DMS 273 (cell line): ENCODE results near the gene GAB2.
"Not testable (repeated sequence)": the region's sequence is repeated elsewhere in the genome, so short reads cannot be mapped to it uniquely, and the experiment has no call there.

Experiments
- DNase-seq: peaks from one replicate; lab custom pipeline; 2025; ENCODE audit not compliant: unreplicated experiment; lab: John Stamatoyannopoulos, UW

Gene GAB2

DNA sequence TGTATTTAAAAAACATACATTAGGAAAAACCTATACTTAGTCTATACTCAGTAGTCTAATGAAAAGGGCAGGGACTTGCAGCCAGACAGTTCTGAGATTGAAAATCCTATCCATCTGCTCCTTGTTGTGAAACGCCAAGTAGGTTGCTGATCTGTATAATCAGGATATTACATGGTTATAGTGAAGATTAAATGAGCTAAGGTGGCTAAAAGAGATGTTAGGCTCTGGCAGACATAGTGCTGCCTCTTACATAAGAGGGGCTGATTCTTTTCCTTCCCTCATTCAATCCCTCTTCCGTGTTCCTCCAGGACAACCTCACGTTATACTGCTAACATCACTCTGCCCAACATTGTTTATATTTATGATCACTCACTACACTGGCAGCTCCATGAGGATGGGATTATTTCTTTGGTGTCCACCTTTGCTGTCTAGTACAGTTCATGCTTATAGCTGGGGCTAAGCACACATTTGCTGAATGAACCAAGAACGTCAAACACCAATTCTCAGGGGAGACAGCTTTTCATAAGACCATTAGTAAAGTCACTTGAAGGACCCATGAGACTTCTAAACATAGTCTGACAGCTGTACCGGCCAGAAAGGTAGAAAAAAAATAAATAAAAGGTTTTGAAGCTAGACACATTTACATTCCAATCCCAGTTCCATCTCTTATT lies 46.3 kb downstream of the GAB2 start:
- DNase-seq: peak; percentile 24

DNA sequence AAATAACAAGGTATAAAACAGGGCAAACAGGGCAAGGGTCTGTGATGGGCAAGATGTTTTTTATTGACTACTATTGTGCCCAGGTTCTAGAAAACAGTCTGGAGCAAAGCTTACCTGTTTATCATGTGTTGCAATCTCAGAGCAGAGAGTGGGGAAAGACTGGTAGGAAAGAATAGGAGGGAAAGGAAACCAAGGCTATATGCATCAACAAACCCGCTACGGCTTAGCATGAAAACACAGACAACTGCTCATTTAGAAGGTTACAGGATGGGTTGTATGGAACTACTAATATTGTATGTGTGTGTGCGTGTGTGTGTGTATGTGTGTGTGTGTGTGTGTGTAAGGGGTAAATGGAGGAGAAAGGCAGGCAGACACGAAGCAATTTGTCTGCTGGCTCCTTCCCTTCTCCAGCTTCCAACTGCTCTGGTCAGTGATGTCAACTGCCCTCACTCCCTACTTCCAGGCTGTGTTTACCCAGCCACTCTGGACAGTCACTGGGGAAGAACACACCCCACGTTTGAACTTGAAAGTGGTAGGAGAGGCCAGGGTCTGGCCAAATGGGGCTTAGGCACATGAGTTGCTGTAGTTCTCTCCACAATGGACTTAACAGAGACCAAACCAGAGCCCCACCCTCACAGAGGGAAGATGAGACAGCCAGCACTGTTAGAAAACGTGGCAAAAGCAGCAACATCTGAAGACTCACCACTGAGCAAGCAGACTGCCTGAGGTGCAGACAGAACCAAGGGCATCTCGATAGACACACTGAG lies 47.0 kb downstream of the GAB2 start:
- peak; percentile 14 for DNase-seq

DNA sequence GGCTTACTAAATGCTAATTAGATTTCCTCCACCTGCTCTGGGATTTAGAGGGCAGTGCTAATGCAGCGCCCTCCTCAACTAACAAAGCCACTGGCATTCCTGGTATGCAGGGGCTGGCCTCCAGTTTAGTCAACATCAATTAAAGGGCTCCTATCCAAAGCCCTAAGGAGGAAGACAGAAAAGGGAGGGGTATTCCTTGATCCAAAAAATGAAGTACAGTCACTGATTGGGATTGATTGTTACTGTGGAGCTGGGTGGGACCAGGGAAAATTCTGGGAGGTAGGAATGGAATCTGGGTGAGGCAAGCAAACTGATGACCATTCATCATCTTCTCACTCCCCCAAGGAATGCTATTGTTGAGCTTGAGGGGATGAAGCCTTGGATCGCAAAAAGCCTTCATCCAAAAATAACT lies 52.2 kb downstream of the GAB2 start:
- no peak for DNase-seq

DNA sequence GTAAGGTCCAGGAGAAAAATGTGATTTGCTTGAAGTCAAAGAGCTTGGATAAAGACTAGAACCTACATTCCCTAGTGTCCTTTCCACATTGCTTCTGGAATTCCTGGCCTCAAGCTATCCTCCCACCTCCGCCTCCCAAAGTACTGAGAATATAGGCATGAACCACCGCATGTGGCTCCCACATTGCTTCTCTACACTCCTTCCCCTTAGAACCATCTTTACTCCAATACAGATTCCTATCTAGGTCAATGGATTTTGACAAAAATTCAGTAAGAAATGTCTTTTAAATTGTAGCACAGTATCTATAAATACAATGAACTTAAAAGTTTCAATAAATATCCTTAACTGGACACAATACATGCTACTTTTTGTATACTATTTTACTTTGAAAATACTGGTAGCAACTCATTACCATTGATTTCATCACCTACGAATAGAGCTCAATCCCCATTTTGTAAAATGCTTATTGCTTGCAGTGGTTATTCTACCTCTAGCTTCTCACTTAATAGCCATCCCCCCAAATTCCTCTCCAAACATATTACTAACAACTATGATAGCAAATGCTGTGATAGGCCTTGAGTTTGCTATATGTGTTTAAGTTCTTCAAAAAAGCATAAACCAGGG lies 53.4 kb downstream of the GAB2 start:
- no peak for DNase-seq

DNA sequence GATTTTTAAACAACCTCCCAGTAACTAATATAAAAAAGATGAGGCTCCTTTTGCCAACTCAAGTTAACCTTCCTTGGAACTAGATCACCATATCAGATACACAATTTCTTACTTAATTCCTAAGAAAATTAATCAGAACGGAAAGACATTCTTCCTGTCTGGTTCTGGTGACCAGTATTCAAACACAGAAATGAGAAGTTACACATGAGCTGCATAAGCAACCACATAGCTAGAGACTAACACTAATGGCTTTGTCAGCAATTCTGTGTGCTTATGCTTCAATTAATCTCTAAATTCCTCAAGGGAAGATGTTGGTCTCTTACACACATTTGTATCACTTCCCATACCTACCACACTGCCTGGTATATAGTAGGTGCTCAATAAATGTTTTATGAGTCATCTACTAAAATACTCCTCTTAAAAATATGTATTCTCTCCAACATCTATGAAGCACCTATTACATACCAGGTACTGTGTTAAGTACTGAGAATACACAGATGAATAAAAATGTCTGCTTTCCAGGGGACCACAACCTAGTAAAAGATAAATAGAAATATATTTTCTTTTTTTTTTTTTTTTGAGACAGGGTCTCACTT lies 54.5 kb downstream of the GAB2 start:
- no peak for DNase-seq

DNA sequence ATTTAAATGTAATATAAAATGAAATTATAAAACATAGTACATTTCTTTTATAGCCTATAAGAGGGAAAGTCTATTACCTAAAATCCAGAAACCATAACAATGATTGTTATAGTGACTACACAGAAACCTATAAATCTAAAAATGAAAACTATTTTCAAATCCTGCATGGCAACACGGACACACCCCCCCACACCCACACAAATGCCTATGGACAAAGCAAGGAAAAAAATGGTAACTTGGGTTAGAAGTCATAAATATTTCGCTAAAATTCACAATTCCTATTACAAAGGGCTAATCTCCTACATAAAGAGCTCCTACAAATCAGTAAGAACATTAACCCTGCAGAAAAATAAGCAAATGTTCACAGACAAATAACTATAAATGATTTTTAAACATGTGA lies 56.4 kb downstream of the GAB2 start:
- DNase-seq: no peak

DNA sequence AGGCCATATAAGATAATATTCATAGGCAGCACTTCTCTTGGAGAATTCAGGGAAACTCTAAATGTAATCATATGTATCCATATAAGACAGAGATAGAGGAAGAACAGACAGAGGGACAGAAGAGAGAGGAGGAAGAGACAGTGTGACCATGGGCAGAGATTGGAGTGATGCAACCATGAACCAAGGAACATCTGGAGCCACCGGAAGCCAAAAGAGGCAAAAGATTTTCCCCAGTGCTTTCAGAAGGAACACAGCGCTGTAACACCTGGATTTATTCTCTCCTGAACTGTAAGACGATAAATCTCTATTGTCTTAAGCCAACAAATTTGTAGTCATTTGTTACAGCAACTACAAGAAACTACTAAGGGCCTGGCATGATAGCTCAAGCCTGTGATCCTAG lies 57.7 kb downstream of the GAB2 start:
- DNase-seq: no peak

DNA sequence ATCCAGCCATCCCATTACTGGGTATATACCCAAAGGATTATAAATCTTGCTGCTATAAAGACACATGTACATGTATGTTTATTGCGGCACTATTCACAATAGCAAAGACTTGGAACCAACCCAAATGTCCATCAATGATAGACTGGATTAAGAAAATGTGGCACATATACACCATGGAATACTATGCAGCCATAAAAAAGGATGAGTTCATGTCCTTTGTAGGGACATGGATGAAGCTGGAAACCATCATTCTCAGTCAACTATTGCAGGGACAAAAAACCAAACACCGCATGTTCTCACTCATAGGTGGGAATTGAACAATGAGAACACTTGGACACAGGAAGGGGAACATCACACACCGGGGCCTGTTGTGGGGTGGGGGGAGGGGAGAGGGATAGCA lies 59.7 kb downstream of the GAB2 start:
- DNase-seq: not testable (repeated sequence)

DNA sequence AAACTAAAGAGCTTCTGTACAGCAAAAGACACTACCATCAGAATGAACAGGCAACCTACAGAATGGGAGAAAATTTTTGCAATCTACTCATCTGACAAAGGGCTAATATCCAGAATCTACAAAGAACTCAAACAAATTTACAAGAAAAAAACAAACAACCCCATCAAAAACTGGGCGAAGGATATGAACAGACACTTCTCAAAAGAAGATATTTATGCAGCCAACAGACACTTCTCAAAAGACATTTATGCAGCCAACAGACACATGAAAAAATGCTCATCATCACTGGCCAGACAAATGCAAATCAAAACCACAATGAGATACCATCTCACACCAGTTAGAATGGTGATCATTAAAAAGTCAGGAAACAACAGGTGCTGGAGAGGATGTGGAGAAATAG lies 60.2 kb downstream of the GAB2 start:
- not testable (repeated sequence) for DNase-seq

DNA sequence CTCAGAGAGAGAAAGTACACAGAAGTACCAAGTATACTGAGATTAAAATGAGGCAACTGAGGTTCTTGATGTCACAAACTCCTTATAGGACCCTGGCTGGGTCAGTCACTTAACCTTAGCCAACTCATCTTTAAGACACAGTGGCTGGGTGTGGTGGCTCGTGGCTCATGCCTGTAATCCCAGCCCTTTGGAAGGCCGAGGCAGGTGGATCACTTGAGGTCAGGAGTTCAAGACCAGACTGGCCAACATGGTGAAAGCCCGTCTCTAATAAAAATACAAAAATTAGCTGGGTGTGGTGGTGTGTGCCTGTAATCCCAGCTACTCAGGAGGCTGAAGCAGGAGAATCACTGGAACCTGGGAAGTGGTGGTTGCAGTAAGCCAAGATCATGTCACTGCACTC lies 61.9 kb downstream of the GAB2 start:
- not testable (repeated sequence) for DNase-seq

DNA sequence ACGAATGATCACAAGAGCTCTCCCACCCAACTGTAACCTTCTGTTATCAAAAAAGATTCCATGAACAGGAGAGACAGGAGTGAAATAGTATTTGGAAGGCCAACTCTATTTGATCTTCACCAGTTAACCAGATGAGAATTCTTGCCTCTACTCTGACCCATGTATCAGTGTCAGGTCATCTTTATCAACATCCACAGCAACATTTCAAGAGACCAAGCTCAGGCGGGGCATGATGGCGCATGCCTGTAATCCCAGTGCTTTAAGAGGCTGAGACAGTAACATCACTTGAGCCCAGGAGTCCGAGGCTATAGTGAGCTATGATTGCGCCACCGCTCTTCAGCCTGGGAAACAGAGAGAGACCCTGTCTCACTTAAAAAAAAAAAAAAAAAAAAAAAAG lies 62.3 kb downstream of the GAB2 start:
- DNase-seq: no peak

DNA sequence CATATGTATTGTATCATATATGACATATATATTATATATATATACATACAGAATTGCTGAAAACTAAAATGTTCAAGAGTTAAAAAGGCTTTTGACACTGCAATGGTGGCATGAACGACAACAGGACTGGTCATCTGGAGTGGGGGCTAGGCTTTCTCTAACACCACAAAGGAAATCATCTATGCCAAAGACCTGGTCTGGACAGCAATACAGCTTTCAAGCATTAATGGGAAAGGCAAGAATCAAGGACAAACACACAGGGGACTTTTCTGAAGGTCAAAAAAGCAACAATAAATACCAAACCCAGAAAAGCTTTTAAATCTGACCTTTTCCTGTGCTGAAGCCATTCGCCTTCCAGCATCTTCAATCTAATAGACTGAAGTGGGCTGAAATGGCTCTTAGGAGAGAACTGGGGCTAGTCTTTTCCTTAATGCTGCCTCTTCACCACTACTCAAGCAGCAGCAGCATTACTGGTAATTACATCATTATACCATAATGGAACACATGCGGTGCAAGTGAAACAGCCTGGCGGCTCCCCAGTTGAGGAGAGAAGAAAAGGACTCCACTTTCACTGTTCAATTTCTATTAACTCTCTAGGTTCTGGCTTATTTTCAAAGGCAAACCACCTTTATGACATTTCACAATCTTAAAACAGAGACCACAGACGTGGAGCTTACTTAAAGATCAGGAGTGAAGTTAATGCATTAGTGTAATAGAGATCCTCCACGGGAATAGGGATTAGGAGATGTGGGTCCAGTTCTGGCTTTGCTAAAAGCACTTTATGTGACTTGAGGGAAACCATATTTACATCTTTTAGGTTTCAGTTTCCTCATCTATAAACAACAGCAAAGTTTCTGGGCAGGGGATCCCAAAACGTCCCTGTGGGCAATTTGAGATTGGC lies 63.0 kb downstream of the GAB2 start:
- DNase-seq: peak; percentile 63

DNA sequence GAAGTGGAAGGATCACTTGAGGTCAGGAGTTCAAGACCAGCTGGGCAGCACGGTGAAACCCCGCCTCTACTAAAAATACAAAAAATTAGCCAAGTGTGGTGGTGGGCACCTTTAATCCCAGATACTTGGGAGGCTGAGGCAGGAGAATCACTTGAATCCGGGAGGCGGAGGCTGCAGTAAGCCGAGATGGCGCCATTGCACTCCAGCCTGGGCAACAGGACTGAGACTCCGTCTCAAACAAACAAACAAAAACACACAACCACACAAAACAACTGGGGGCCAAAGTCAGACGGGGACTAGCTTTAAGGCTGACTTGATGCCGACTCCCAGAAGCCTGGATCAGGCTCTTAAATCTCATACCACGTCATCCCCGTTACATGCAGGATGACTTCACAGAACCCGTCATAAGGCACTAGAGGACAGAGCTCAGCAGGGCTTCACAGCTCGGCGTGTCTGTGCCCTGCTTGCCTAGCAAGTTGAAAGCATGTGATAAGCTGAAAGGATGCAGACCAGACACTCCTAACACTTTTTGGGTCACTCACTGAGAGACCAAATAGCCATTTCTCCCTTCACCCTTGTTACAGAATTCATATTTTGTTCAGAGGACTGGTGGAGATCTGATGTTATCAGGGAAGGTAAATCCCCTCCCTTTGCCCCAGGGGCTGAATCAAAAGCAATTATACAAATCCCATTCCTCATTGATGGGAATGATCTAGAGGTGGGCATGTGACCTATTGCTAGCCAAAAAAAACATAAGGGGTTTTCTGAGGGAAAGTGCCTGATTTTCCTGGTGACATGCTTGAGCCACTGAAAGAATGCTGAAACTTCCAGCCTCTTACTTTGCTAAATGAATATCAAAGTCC lies 65.4 kb downstream of the GAB2 start:
- DNase-seq: no peak

DNA sequence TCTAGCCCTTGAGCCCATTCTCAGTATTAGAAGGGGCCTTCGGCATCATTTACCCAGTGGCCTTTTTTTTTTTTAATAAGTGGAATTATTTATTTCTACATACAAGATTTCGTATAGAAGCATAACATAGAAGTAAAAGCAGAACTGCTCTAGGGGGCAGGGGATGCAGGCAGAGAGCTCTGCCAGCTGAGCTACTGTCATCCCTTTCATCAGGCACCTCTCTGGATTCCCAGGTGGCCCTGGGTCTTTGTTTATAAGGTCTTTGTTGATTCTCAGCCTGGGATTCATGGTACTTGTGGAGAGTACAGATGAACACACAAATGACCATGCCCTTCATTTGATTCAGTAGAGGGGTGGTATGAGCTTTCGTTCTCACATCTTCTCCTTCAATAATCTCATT lies 66.4 kb downstream of the GAB2 start:
- DNase-seq: no peak

DNA sequence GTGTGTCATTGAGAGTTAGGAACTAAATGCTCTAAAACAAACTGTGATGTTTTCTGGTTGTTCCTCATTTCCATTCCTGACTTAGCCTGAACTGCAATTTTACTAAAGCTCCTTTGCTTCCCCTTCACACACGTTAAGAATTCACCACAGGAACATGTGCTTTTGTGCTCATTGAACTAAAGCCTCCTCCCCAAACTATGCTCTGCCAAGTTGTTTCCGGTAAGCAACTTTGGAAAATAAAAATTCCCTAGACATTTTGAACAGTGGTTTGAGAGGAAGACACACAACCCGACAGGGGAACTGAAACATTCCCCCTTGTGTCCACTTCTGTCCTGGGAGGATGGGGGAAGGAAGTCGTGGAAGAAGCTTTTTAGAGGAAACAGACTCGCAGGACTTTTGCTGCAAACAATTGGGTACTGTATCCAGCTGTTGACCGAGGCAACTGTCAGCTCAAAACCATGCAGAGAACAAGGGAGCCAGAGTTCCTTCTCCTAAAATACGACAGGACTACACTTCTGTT lies 66.9 kb downstream of the GAB2 start:
- DNase-seq: no peak

DNA sequence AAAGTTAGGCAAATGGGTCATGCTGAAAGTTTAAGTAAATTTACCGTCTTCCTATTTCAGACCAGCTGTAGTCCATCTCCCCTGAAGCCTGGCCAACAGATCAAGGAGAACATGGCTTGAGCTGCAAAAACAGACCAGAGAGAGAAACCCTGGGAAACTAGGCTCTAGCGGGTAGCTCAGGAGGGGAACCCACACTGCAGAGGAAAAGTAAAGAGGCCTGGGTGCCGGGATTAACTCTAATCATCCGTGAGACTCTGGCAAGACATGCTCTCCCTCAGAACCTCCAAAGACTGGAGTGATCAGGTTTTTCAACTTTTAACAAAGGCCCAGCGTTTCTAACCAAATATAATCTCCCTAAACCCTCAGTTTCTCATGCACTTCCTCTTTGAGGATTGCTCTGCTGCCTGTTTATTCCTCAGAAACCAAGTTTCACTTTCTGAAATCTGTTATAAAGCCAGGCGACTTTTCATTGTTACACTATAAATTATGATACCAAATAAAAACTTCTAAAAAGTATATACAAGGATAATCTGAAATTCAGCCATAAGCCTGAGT lies 67.5 kb downstream of the GAB2 start:
- DNase-seq: peak; percentile 6

DNA sequence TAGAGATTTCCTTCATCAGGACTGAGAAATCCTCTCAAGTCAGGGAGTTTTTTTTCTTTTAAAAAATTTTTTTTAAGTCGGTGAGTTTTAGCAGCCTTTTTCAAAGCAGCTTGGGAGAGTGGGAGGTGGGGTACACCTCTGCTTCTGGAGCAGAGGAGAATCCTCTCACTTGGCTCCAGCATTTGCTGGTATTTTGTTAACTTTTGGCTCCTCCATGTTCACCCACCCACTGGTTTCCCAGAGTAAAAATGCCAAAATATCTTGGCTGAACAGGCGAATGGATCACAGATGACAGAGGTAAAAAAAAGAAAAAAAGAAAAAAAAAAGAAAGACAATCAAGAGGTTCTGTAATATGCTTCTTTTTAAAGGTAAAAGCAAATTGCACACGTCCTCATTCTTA lies 68.0 kb downstream of the GAB2 start:
- DNase-seq: no peak

DNA sequence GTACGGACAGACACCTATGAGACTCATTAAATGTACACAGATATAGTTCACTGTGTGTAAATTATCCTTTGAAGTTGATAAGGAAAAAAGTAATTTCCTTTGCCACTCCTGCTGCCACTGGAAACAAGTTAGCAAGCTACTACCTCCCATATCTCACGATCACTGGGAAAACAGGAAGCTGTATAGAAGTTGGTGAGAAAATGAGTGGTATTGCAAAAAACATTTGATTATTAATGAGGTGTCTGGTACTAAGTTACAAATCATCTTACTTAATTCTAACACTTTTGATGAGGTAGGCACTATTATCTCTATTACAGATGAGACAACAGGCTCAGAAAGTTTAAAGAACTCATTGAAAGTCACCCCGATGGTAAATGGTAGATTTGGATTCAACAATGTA lies 68.5 kb downstream of the GAB2 start:
- no peak for DNase-seq

DNA sequence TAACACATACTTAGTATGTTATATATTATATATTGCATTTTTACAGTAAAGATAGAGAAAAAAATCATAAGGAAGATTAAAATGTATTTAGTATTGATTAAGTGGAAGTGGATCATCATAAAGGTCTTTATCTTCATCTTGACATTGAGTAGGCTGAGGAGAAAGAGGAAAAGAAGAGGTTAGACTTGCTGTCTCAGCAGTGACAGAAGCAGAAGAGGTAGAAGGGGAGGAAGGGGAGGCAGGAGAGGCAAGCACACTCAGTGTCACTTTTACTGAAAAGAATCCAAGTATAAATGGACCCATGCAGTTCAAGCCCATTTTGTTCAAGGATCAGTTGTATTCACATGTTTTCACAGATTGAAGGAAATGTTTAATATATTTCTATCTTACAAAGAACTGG lies 69.7 kb downstream of the GAB2 start:
- no peak for DNase-seq
